Testis (tissue), 3 donors: ENCODE data around the gene HTR3D. TPM values are rescaled to one million over a fixed set of nuclear protein-coding genes. Genes with fewer than 3 reads are reported as not detected.
"Not testable (repeated sequence)": the region's sequence is repeated elsewhere in the genome, so short reads cannot be mapped to it uniquely, and the experiment has no call there.

Experiments
- DNase-seq: peaks from one replicate; pipeline ENCODE4 v3.0.0-alpha.2; 2019
- H3K27ac ChIP-seq, 2 donors: fragments of 200-600 bp; sonication (generic); one replicate each; pipeline ENCODE4 v1.5.1; 2019
- H3K27me3 ChIP-seq: fragments of 200-600 bp; sonication (generic); one replicate; pipeline ENCODE4 v1.5.1; 2019
- H3K36me3 ChIP-seq: fragments of 200-600 bp; sonication (generic); one replicate; pipeline ENCODE4 v1.5.1; 2017; ENCODE audit warnings: low read depth; ENCODE audit errors: missing control alignments
- H3K4me1 ChIP-seq: fragments of 200-600 bp; sonication (generic); one replicate; pipeline ENCODE4 v1.5.1; 2019
- H3K4me3 ChIP-seq, 2 donors: fragments of 200-600 bp; sonication (generic); one replicate each; pipeline ENCODE4 v1.5.1; 2017 to 2019
- H3K9me3 ChIP-seq: fragments of 200-600 bp; sonication (generic); one replicate; pipeline ENCODE4 v1.5.1; 2017
- CTCF ChIP-seq, 3 experiments: fragments of 450-650 bp in 2 of 3; fragments of 200-600 bp in 1 of 3; sonication (generic) in 1 of 3; IDR thresholded peaks; one replicate each; pipeline ENCODE4 v1.5.1; 2016 to 2019; ENCODE audit warnings: antibody characterized with exemption in 3 of 3, mild to moderate bottlenecking in 2 of 3, moderate library complexity in 1 of 3
- POLR2A ChIP-seq: fragments of 450-650 bp; IDR thresholded peaks from one replicate; pipeline ENCODE4 v1.6.1; 2017; ENCODE audit warnings: antibody characterized with exemption, mild to moderate bottlenecking, moderate library complexity
- WGBS, 2 donors: methylation state at CpG; one replicate each; pipeline ENCODE4 v1.1.5; 2018; 5-methylcytosine and 5-hydroxymethylcytosine counted together
- intact Hi-C: fragments of 100-400 bp; cut with DNase I; formaldehyde crosslinking; loops from one replicate; pipeline ENCODE4 v1.15.1; 2023; ENCODE audit warnings: low total_unique reads
- polyA plus RNA-seq: library from polyadenylated mRNA; stranded (reverse); fragments of 350-450 nt; fragmentation: Illumina TruSeq; extraction: RNeasy Lipid Tissue Mini Kit (QIAGEN cat#74804); gene quantifications from one replicate; pipeline ENCODE4 v1.2.3, GENCODE V29; 2014; ENCODE audit warnings: low read depth, low replicate concordance; ENCODE audit not compliant: insufficient read depth
- total RNA-seq, 2 donors: library from RNA; depleted of rRNA; stranded (reverse); fragments of >200 nt; gene quantifications; one replicate each; pipeline ENCODE4 v1.2.3, GENCODE V29; 2016

The HTR3D gene
- total and polyA plus RNA-seq, 3 donors from 2014 or later: not detected

GRCh38 chr3:184029443-184029842 is 2.1 kb upstream of the HTR3D start:
- Histone ChIP-seq H3K27me3 (no peaks in the 10 kb centered on the region), H3K4me1 (no peaks in the 10 kb centered on the region), H3K9me3 (no peaks in the 10 kb centered on the region), H3K27ac (no peak overlapping the region), H3K4me3 (no peak overlapping the region), H3K36me3 (no peaks in the 10 kb centered on the region)
- no peak for DNase-seq
- intact Hi-C loops: no loop called here
- WGBS, 2 donors: 62 to 73% methylated on average over 2 of the region's 2 CpGs
- no peak for TF ChIP-seq CTCF (IDR thresholded peaks at IDR 0.05)

GRCh38 chr3:184030536-184030935 is 1.0 kb upstream of the HTR3D start:
- H3K4me1 ChIP-seq: no peaks in the 10 kb centered on the region
- H3K27ac ChIP-seq: no peak overlapping the region
- H3K4me3 ChIP-seq: no peak overlapping the region
- H3K36me3 ChIP-seq: no peaks in the 10 kb centered on the region
- WGBS, 2 donors: 90 to 100% methylated on average over 1 to 3 of the region's 3 CpGs
- H3K9me3 ChIP-seq: no peaks in the 10 kb centered on the region
- no peaks in the 10 kb centered on the region for H3K27me3 ChIP-seq
- TF ChIP-seq POLR2A (no peak), CTCF (IDR thresholded peaks at IDR 0.05) (no peak)
- no peak for DNase-seq
- intact Hi-C loops: no loop called here

- H3K27ac ChIP-seq: no peak overlapping the region
- 70 to 79% methylated on average over 7 of the region's 7 CpGs for WGBS, 2 donors
- no peaks in the 10 kb centered on the region for H3K27me3 ChIP-seq
- TF ChIP-seq POLR2A (no peak), CTCF (IDR thresholded peaks at IDR 0.05) (no peak)
- intact Hi-C loops: no loop called here
- H3K36me3 ChIP-seq: no peaks in the 10 kb centered on the region
- no peaks in the 10 kb centered on the region for H3K4me1 ChIP-seq
- H3K4me3 ChIP-seq: no peak overlapping the region
- DNase-seq: no peak
- H3K9me3 ChIP-seq: no peaks in the 10 kb centered on the region
These were observed 6.3 kb downstream of the HTR3D start for GRCh38 chr3:184037816-184038215.

GRCh38 chr3:184038307-184038706 is 6.8 kb downstream of the HTR3D start:
- H3K9me3 ChIP-seq, H3K27me3 ChIP-seq, H3K4me1 ChIP-seq, H3K4me3 ChIP-seq, DNase-seq, H3K27ac ChIP-seq, H3K36me3 ChIP-seq, intact Hi-C loops: not testable (repeated sequence)
- 86 to 93% methylated on average over 9 of the region's 9 CpGs for WGBS, 2 donors

DNA sequence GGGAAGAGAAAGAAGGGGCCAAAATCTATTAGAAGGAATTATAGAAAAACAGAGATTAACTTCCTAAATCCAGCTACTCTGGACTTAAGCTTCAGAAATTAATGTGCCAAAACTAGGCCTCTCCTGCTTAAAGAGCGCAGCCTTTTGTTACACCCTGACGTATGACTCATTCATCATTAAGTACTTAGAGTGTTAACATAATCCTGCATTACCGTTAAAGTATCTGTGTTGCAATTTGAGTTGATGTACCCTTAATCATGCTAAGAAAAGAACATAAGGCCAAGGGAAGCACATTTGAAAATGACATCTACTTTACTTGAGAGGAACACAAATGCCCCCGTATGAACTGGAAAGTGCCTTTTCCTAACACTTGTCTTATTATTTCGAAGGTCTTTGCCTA is 7.9 kb downstream of the HTR3D start:
- Histone ChIP-seq H3K9me3 (no peaks in the 10 kb centered on the region), H3K36me3 (no peaks in the 10 kb centered on the region), H3K4me3 (no peak overlapping the region), H3K27ac (no peak overlapping the region), H3K4me1 (no peaks in the 10 kb centered on the region), H3K27me3 (no peaks in the 10 kb centered on the region)
- 81 to 84% methylated on average over 5 of the region's 5 CpGs for WGBS, 2 donors
- no peak for DNase-seq
- intact Hi-C loops: no loop called here
- TF ChIP-seq POLR2A: no peak
- TF ChIP-seq CTCF (IDR thresholded peaks at IDR 0.05): no peak
